HCT116 (cell line): Measurements from ENCODE around the gene OPCML.

Experiments
- ATF3 ChIP-seq: IDR thresholded peaks from 2 replicates; pipeline ENCODE4 v1.6.1; 2012
- CEBPB ChIP-seq: IDR thresholded peaks from 2 replicates; pipeline ENCODE4 v1.6.1; 2012; ENCODE audit warnings: low read depth
- CTCF ChIP-seq, 3 experiments: fragments of 200-600 bp in 1 of 3; sonication (generic) in 1 of 3; IDR thresholded peaks in 2 of 3; conservative IDR thresholded peaks in 1 of 3; 2 replicates each; pipeline ENCODE4 v1.5.1; 2012 to 2017; ENCODE audit warnings: low read depth in 2 of 3, low read length in 2 of 3, antibody characterized with exemption in 1 of 3, borderline replicate concordance in 1 of 3, control low read depth in 1 of 3, mild to moderate bottlenecking in 1 of 3, mixed read lengths in 1 of 3, mixed run types in 1 of 3, moderate library complexity in 1 of 3; ENCODE audit not compliant: insufficient read depth in 1 of 3
- ELF1 ChIP-seq: IDR thresholded peaks from 2 replicates; pipeline ENCODE4 v1.6.1; 2012; ENCODE audit warnings: low read depth, borderline replicate concordance
- EZH2 ChIP-seq: fragments of 200-600 bp; sonication (generic); IDR thresholded peaks from 2 replicates; pipeline ENCODE4 v1.6.1; 2017; ENCODE audit warnings: antibody characterized with exemption, mixed run types
- JUND ChIP-seq: IDR thresholded peaks from 2 replicates; pipeline ENCODE4 v1.6.1; 2012
- MAX ChIP-seq: IDR thresholded peaks from 2 replicates; pipeline ENCODE4 v1.6.1; 2012
- POLR2A ChIP-seq: IDR thresholded peaks from 2 replicates; pipeline ENCODE4 v1.7.0; 2011; ENCODE audit warnings: borderline replicate concordance; ENCODE audit not compliant: insufficient read depth, insufficient read length; ENCODE audit errors: extremely low read depth
- POLR2AphosphoS5 ChIP-seq: IDR thresholded peaks from 2 replicates; pipeline ENCODE4 v1.6.1; 2011; ENCODE audit warnings: mild to moderate bottlenecking, low read depth, low read length, moderate library complexity
- RAD21 ChIP-seq: IDR thresholded peaks from 2 replicates; pipeline ENCODE4 v1.6.1; 2012; ENCODE audit warnings: low read depth, mild to moderate bottlenecking
- YY1 ChIP-seq: IDR thresholded peaks from 2 replicates; pipeline ENCODE4 v1.6.1; 2011; ENCODE audit warnings: low read length, low read depth, moderate library complexity, mild to moderate bottlenecking; ENCODE audit not compliant: insufficient replicate concordance; ENCODE audit errors: extremely low read depth
- ZBTB33 ChIP-seq: IDR thresholded peaks from 2 replicates; pipeline ENCODE4 v1.6.1; 2011; ENCODE audit warnings: mild to moderate bottlenecking, low read length, moderate library complexity; ENCODE audit not compliant: insufficient replicate concordance; ENCODE audit errors: extremely low read depth
- ZFX ChIP-seq: fragments of 450-650 bp; IDR thresholded peaks from 2 replicates; pipeline ENCODE4 v1.6.1; 2017

- TF ChIP-seq CTCF (IDR thresholded peaks at IDR 0.05 in 2 of 3, conservative IDR thresholded peaks at IDR 0.05 in 1 of 3; ENCODE audit: borderline replicate concordance in 1 of 3, insufficient read depth in 1 of 3, low read depth in 2 of 3, low read length in 2 of 3) (no peak), POLR2AphosphoS5 (no peak), YY1 (no peak), ZBTB33 (no peak), EZH2 (no peak), ELF1 (no peak), CEBPB (no peak), RAD21 (no peak), MAX (no peak), JUND (no peak), ATF3 (no peak), POLR2A (no peak), ZFX (no peak)
Observed at GRCh38 chr11:133168016-133168415, 364.3 kb downstream of the OPCML start.
